ENCODE results near the gene GRIN2C. TPM values are rescaled to one million over a fixed set of nuclear protein-coding genes. Genes with fewer than 3 reads are reported as not detected.
"Not testable (repeated sequence)": the region's sequence is repeated elsewhere in the genome, so short reads cannot be mapped to it uniquely, and the experiment has no call there.

Gene GRIN2C
- total RNA-seq, 1 donor from 2014 or later, result 0.98 TPM

DNA sequence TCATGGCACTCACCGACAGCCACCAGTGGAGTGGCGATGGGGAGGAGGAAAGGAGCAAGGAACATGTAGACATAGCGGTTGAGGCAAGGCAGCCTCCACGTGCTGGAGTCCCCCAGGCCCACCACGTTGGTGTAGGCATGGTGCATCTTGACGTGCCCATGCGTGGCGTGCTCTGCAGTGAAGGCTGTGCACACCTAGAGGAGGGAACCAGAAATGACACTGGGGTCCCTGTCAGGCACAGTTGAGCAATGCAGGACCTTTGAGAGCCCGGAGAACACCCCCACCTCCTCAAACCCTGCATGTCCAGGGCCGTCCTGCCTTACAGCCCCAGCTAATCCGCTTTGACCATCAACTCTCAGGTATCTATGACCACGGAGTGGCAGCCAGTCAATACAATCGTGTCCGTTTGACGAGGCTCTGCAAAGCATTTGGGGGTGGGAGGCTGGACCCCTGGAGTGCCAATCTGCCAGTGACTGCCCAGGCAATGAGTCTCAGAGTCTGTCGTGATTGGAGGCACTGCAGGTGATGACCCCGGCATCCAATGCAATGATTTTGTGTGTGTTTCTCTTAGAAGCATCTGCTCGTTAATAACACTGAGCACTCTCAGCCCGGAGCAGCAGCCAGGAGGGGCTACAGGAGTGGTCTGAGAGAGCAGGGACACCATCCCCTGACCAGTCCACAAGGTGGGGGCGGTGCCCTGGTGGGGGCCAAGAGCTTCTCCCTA lies 23.0 kb upstream of the GRIN2C start:
- intact Hi-C loops (cut with DNase I), result no loop called here
- DNase-seq (ENCODE audit: low spot score) (no peak), ATAC-seq (no peak)

DNA sequence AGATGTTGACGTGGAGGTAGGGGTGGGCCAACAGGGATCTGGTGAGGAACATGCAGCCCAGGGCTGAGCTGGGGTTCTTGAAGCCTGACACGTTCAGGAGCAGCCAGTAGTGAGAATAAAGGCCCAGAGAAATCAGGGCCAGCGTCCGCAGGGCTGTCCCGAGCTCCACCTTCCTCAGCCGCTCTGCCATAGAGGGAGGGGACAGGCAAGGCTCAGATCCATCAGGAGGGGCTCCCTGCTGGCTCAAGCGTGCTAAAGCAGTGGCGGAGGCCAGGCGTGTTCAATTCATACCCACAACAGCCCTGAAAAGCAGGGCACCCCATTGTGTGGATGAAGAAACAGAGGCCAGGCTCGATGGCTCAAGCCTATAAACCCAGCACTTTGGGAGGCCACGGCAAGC lies 21.4 kb upstream of the GRIN2C start:
- DNase-seq (ENCODE audit: low spot score), result no peak
- ATAC-seq, result no peak
- intact Hi-C loops (cut with DNase I), result no loop called here

DNA sequence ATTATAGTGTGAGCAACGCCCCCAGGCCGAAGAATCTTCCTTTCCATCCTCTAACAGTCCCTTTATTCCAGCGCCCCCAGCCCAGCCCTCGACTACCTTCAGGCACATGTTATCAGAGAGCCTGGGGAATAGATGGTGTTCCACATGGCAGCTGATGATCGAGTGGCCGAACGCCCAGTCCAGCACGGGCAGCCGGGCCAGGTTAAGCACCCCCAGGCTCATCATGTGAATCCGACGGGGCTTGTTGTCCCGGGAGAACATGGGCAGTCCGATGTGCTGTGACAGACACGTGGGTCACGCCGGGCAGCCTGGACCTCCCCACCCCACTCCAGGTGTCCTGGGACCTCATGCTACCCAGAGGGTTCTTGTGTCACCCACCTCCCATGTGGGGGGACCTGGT lies 19.6 kb upstream of the GRIN2C start:
- no peak for DNase-seq (ENCODE audit: low spot score)
- ATAC-seq, result no peak
- intact Hi-C loops (cut with DNase I), result no loop called here

DNA sequence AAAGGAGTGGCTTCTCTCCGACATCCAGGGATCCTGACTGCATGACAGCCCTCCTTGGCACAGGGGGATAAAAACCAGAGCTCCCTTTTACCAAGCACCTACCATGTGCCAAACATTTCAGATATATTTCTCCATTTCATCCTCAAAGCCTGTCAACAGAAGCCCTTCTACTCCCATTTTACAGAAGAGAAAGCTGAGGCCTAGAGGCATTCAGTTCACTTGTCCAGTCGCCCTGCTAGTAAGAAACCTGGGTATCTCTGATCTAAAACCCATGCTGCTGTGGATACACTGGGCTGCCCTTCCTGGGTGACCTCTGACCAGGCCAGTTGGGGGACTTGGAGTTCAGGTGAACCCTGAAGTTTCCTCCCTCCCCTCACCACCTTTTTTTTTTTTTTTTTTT lies 19.0 kb upstream of the GRIN2C start:
- ATAC-seq (no peak), DNase-seq (ENCODE audit: low spot score) (no peak)
- intact Hi-C loops (cut with DNase I), result no loop called here

DNA sequence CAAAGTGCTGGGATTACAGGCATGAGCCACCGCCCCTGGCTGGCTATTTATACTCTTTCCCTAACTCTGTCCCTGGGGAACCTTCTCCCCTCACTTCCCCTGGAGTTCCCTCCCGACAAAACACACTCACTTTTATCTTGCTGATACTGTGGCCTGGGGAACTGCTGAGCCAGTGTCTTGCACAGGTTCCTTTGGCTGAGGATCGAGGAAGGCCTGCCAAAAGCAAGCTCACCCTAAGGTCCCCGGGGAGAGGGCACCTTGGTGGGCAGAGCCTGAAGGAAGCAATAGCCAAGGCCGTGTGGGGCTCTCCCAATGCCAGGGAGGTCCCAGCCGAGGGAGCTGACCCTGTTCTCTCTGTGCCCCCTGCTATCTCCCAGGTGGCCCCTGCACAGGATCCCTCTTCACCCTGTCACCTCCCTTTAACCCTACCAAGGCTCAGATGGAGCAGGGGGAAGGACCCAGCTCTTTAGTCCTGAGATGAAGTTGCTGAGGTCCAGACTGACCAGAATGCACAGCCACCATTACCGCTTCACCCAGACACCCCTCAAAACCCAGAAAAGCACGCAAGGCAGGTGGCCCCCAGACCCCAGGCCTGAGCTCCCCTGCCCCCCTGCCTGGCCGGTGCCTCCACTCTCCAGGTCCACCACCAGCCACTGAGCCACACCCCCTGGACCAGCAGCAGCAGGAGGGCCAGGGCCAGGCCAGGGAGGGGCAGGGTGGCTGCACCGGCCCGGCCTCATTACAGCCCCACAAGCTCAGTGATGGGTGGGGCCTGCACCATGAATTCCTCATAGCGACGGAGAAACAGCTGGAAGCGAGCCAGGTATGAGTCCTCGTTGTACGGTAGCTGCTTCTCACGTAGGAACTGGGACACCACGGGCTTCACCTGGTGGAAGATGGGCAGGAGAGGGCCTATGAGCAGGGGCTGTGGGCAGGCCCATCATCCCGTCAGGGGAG lies 18.2 kb upstream of the GRIN2C start:
- intact Hi-C loops (cut with DNase I), result no loop called here
- DNase-seq (ENCODE audit: low spot score), result no peak
- ATAC-seq, result no peak

DNA sequence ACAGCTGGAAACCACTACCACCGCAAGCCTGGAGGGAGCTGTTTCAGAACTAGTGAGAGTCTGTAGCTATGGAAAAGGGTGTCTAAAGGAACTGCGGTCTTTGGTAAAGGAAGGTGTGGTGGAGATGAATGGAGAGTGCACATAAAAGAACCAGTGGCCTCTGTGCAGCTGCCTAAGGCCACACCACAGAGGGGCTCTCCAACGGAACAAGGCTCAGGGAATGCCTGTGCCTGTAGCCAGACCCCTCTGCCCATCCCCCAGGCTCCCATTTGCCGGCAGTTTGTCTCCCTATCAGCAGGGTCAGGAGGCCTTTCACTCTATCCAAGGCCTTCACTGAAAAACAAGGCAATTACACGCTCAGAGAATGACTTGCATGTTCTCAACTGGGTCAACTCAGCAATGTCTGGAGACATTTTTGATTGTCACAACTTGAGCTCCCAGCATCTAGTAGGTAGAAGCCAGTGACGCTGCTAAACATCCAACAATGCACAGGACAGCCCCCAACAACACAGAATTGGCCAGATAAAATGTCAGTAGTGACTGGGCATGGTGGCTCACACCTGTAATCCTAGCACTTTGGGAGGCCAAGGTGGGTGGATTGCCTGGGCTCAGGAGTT lies 16.4 kb upstream of the GRIN2C start:
- intact Hi-C loops (cut with DNase I), result no loop called here
- ATAC-seq (no peak), DNase-seq (ENCODE audit: low spot score) (no peak)

DNA sequence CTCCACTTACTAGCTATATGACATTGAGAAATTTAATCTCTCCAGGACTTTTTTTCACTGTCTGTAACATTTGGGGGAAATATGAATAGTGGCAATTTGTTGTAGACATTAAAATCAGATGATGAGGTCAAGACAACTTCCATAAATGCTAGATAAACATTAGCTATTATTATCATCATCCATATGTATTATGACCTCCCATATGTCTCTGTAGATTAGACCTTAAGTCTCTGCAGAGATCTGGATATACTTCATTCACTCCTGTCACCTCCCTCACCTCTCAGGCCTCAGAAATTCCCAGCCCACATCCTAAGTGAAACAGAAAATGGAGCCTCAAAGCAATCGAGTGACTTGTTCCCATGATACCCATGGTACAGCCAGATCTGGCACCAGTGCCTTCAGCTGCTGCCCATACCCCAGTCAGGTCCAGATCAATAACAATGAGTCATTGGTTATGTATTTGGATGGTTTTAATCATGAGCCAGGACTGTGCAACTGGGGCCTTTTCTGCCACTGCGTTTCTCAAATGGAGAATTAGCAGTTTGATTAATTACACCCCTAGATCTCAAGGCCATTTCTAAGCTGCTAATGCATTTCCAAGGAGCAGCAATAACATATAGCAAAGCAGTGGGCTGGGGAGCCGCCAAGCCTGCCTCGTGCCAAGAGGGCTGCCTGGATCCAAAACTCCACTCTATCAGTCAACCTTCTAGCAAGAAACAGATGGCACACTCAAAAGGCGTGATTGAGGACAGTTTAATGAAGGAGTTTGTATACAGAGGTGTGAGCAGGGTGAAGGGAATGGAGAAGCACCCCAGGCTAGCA lies 15.7 kb upstream of the GRIN2C start:
- ATAC-seq, result no peak
- intact Hi-C loops (cut with DNase I), result no loop called here
- no peak for DNase-seq (ENCODE audit: low spot score)

DNA sequence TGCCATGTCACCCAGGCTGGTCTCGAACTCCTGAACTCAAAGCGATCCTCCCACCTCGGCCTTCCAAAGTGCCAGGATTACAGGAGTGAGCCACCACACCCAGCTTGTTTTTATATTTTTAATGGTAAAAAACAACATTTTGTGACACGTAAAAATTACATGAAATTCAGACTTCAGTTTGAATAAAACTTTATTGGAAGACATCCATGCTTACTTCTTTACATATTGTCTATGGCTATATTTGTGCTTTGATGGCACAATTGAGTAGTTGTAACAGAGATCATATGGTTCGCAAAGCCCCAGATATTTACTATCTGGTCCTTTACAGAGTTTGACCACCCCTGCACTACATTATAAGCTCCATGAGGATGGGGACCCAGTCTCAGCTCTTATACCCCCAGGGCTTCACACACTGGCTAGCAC lies 14.9 kb upstream of the GRIN2C start:
- intact Hi-C loops (cut with DNase I), result no loop called here
- DNase-seq (ENCODE audit: low spot score) (no peak), ATAC-seq (no peak)

DNA sequence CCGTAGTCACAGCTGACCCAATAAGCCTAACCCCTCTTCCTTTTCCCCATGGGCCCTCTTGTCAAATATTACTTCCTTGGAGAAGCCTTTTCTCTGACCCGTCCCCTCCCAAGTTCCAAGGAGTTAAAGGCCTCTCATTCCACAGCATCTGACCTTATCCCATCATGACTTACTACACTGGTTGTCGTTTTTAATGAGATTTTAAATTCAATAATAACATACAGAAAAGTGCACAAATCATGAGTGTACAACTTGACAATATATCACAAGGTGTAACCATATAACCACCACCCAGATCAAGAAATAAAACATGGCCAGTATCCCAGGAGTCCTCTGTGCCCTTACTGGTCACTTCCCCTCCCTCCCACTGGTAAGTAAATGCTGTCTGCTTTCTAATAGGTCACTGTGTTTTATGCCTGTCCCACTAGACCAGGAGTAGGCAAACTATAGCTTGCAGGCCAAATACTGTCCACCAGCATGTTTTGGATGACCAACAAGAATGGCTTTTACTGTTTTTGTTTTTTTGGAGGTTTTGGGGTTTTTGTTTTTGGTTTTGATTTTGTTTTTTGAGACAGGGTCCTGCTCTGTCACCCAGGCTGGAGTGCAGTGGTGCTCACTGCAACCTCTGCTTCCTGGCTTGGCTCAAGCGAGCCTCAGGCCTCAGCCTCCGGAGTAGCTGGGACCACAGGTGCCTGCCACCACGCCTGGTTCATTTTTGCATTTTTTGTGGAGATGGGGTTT lies 14.4 kb upstream of the GRIN2C start:
- intact Hi-C loops (cut with DNase I), result no loop called here
- no peak for ATAC-seq
- no peak for DNase-seq (ENCODE audit: low spot score)

DNA sequence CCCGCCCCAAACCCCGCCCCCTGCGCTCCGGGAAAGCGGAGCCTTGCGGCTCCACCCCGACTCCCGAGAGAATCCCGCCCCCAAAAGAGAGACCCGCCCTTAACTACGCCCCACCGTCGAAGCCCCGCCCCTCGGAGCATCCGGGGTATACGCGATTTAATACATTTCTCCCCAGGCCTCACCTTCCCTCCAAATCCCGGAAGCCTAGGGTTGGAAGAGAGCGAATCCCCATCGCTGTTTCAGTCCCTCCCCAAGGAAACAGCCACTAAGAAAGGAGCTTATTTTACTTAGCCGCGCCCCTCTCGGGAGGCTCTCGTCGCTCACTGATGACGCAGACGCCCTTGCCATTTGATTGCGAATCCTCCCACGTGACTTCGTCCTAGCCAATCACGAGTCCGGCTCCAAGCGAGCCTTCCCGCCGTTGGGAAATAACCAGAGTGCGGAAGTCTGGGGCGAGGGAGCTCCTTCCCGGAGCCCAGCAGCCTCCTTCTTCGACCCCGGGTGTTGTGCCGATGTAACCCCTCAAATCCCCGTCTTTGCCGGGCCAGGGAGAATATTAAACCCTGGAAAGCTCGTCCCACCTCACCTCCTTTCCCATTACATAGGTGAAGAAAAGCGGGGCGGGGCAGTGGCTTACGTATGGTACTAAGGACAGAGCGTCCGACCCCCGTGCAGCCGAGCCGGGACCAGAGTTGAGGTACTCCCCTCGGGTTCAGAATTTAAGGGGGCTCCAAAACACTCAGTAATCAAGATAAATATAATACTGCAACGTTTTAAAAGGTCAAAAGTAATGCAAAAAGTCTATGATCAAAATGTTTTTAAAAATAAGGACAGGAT lies 13.6 kb upstream of the GRIN2C start:
- ATAC-seq, result peak; percentile 98
- intact Hi-C loops (cut with DNase I), result no loop called here
- DNase-seq (ENCODE audit: low spot score), result peak; percentile 100

DNA sequence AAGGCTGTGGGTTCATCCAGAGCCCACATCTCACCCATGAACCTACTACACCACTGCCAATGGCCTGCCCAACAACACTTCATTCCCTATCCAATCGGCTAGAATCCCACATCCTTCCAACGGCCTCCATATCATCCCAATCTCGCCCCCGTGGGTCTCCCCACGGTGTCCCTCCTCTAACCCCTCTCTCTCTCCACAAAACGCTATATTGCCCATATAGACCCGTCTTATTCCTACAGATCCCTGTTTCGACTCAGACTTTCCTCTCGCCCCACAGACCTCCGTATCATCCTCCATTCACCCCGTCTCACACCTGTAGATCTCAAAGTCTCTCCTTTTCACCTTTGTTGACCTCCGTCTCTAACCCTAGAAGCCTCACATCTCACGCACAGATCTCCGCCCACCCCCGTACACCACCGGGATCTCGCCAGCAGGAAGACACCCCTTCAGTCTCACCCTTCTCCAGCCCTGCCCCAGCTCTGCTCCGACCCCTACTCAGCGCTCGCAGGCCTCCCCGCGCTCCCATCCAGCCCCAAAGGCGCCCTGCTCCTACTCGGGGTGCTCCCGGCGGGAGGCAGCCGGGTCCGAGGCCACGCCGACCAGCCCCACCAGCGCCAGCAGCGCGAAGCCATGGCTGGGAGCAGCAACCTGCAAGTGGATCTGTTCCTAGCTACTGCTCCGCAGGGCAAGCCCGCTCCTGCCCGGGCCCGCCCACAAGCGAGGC lies 12.8 kb upstream of the GRIN2C start, which contains the start of gene FDXR:
FDXR (minus strand) TSS at position 682 of the 724 bp plus-strand sequence; CDS start at position 632, 50 bp downstream.
- ATAC-seq (no peak), DNase-seq (ENCODE audit: low spot score) (no peak)
- intact Hi-C loops (cut with DNase I), result no loop called here

DNA sequence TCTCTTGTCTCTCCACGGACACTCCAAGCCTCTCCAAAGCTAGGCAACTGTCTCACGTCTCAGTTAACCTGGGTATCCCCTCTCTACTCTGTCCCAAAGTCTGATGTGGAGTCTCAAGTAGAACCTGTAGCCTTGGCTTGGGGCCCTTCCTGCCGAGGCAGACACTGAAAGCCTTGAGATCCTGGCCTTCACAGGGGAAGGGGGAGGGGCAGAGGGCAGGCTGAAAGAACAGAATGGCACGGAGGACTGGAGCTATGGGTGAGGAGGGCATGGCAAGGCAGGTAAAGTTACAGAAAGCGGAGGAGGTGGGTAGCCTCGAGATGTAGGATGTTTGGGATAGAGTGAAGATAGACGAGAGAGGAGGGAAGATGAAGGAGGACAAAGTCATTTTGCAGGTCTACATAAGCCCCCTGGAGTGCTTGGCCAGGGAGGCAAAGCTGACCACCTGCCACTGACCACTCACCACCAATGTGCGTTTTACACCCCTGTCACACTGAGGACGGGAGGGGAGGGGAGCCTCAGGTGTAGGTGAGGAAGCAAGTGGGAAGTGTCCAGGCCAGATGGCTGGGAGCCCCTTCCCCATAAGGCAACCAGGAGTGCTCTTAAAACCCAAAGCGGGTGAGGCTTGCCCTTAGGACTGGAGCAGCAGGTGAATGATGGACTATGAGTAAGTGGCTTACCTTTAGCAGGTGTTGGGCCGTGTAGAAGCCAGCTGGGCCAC lies 11.8 kb upstream of the GRIN2C start:
- DNase-seq (ENCODE audit: low spot score) (no peak), ATAC-seq (no peak)
- intact Hi-C loops (cut with DNase I), result no loop called here

DNA sequence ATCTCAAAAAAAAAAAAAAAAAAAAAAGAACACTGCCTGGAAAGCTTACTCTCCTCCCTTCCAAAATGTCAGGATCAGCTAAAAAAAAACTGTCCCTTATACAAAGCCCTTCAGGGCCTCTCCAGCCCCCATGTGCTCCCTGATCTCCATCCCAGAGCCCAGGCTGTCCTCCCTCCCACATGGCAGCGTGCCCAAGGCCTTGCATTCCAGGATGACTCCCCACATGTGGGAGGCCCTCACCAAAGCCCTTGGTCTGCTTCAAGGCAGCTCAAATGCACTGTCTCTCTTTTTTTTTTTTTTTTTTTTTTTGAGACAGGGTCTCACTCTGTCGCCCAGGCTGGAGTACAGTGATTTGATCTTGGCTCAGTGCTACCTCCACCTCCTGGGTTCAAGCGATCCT lies 10.8 kb upstream of the GRIN2C start:
- DNase-seq (ENCODE audit: low spot score) (no peak), ATAC-seq (no peak)
- intact Hi-C loops (cut with DNase I), result no loop called here

DNA sequence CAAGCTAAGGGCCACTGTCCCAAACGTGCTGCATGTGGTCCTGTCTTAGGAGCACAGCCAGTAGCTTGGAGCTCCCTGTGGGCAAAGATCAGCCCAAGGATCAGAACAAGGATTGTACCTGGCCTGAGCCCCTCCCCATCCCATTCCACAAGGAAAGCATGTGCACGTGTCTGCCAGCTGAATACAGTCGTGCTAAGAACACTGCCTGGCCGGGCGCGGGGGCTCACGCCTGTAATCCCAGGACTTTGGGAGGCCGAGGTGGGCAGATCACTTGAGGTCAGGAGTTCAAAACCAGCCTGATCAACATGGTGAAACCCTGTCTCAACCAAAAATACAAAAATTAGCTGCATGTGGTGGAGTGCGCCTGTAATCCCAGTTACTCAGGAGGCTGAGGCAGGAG lies 10.3 kb upstream of the GRIN2C start:
- DNase-seq (ENCODE audit: low spot score); intact Hi-C loops (cut with DNase I); ATAC-seq: not testable (repeated sequence)

DNA sequence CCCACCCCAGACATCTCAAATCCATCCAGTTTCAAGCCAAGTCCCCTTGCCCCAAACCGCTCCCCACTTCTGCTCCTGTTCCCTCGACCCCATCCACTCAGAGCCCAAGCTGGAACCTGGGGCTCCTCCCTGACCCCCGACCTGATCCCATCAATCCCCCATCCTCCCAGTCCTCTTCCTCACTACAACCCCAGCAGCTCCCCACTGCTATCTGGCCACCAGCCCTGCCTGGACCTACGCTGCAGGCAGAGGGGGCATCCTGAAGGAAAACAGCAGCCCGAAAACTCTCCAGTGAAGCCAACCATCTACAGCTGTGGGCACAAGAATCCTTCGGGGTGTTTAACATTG lies 9.2 kb upstream of the GRIN2C start:
- ATAC-seq, result no peak
- DNase-seq (ENCODE audit: low spot score), result no peak
- intact Hi-C loops (cut with DNase I), result loop anchor here (5.0 kb wide), 1 partner anchor 1617 kb away; no protein-coding TSS in a partner anchor

DNA sequence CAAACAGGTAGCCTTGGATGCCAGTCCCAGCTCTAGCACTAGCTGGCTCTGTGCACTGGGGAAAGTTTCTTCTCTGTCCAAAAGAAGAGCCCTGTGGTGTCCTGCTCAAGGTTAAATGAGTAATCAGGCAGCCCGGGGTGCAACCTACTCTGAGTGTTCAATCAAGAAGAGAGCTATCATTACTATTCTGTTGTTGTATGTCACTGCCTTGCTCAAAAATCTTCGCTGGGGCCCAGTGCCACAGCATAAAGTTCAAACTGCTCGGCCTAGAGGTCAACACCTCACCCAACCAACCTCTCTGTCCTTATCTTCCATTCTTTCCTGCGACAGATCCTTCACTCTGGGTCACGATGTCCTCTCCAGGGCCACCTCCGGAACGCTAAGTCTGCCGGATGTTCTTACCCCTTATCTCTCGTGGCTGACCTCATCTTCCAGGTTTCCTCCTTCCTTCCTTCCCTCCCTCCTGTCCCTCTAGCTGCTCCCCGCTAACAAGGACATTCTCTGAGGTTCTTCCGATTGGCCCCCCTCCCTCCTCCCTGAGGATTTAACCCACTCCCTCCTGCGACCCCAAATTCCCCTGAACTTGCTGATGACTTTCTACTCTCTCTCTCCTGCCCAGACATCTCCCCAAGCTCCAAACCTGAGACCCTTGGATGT lies 8.7 kb upstream of the GRIN2C start:
- intact Hi-C loops (cut with DNase I), result loop anchor here (5.0 kb wide), 1 partner anchor 1616 kb away; no protein-coding TSS in a partner anchor
- DNase-seq (ENCODE audit: low spot score) (no peak), ATAC-seq (no peak)

Measured in sciatic nerve (tissue), 2 donors.